EH (cell line): ENCODE data around the gene CTCFL.

ENCODE experiments used
- DNase-seq: peaks from one replicate; pipeline ENCODE4 v3.0.0-alpha.2; 2015; ENCODE audit warnings: low read depth

Gene CTCFL

DNA sequence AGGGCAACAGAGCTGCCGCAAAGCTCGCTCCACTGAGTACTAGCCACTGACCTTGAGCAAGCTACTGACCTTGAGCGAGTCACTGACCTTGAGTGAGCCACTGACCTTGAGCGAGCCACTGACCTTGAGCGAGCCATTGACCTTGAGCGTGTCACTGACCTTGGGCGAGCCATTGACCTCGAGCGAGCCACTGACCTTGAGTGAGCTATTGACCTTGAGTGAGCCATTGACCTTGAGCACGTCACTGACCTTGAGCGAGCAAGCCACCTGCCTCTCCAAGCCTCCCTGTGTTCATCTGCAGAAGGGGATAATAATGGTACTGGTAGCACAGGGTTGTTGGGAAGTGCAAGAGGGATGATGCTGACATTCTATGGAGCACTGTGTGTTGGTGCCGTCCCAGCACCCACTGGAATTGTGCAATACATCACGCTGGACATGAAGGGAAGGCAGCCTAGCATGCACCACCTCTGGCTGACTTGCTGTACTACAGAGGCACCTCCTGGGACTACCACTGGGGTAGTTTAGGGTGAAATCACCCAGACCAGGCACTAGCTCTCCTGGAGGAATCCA lies 60.2 kb downstream of the CTCFL start:
- DNase-seq: peak; percentile 18

DNA sequence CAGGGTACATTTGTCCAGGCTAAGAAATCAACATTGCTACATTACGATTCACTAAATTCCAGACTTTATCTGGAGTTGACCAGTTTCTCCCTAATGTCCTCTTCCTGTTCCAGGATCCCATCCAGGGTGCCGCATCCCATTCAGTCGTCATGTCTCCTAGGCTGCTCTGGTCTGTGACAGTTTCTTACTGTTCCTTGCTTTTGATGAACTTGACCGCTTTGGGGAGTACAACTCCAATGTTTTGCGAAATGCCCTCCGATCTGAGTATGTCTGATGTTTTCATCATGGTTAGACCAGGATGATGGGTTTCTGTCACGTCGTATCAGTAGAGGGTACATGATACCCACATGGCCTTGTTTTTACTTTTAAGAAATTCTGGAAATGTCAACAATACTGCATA lies 62.2 kb downstream of the CTCFL start:
- DNase-seq: no peak

DNA sequence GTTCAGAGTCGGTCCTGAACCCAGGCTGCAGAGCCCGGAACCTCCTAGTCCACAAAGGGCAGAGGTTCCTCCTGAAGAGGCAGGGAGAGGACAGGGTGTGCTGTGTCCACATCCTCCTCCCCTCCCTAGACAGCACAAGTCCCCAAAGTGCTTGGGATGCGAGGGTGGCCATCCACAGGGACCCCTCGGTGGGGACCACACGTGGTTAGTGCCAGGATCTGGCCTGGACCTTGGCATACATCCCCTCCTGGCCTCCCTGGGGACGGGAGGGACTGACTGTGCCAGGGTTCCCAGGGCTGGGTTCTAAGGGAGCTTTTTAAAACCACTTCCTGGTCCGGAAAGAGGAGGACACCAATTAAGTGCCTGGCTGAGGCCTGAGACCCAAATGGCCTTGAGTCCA lies 63.2 kb downstream of the CTCFL start:
- DNase-seq: no peak

DNA sequence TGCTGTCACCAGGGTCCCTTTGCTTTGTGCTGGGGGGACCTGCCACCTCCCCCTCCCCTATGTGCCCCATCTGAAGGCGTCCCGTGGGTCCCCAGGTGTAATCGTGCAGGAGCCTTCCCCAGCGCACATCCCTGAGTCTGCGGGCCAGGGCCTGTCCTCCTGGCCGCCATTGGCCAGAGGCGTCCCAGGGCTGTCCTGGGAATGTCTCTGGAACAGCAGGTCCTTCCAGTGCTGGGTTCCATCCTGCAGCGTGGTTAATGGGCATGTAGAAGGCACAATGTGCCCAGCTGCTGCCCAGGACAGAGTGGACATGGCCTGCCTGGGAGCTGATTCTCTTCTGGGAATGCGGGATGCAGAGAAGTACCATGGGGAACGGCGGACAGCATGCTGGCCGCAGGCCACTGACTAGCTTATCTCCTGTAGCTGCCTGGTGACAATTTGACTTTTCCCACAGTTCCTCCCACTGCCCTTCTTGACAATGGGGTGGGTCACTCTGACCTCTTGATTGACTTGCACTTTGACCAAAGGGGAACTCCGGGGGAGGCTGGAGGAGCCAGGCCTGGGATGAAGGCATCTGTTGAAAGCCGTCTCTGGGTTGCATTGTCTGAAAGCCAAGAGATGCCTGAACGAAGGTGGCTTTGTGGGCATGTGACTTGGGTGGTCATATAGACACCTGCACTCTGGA lies 64.0 kb downstream of the CTCFL start:
- no peak for DNase-seq

DNA sequence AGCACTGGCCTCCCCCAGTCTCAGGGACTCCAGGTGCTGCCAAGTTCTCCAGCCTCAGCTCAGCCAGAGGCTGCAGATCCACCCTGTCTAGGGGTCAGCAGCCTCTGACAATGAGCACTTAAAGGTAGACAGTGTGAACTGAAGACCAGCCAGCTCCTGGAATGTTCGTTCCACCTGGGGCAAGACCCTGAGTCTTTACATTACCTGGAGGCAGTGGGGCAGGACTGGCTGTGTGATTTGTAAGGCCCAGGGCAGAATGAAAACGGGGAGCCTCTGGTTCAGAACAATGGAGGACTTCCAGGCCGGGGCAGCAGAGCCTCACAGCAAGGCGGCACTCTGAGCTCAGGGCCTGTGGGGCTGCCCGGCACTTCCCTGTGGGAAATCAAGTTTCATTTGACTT lies 65.0 kb downstream of the CTCFL start:
- no peak for DNase-seq

DNA sequence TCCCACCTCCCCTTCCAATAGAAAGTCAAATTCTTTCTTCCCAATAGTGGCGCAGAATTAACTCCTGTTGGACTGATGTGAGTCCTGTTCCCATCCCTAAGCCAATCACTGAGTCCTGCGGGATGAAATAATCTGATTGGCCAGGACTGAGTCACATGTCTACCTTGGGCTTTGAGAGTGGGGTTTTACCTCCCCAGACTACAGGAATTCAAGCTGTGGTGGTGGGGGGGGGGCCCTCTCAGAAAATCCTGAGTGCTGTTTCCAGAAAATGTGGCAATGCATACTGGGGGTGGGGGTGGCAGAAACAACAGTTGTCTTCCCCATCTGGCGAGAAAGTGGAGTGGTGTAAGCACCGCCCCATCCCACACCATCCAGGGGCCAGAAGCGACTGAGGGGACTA lies 65.7 kb downstream of the CTCFL start:
- no peak for DNase-seq

DNA sequence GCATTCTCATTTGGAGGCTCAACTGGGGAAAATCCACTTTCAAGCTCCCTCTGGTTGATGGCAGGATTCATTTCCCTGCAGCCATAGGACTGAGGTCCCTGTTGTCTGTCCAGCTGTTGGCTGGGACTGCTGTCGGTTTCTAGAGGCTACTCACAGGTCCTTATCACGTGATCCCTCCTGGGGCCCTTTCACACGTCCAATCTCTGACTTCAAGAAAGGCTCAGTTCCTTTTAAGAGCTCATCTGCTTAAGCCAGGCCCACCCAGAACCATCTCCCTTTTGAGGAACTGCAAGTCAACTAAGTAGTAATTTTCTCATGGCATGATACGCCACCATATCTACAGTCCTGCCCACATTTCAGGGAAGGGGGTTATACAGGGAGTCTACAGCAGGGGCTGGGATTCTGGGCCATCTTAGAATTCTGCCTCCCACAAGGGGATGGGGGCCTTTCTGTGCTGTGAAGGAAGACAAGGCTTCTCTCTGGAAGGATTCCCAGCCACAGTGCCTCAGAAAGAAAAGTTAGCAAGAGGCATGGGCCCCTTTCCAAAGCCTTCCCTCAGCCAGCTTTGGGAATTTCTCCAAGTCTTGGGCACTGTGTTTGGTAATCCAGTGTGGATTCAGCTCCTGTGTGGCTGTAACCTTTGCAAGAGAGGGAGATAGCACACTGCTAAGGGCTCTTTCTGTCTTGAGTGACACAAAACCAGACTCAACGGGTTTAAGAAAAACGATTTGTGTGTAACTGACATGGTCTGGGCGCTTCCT lies 66.4 kb downstream of the CTCFL start:
- no peak for DNase-seq

DNA sequence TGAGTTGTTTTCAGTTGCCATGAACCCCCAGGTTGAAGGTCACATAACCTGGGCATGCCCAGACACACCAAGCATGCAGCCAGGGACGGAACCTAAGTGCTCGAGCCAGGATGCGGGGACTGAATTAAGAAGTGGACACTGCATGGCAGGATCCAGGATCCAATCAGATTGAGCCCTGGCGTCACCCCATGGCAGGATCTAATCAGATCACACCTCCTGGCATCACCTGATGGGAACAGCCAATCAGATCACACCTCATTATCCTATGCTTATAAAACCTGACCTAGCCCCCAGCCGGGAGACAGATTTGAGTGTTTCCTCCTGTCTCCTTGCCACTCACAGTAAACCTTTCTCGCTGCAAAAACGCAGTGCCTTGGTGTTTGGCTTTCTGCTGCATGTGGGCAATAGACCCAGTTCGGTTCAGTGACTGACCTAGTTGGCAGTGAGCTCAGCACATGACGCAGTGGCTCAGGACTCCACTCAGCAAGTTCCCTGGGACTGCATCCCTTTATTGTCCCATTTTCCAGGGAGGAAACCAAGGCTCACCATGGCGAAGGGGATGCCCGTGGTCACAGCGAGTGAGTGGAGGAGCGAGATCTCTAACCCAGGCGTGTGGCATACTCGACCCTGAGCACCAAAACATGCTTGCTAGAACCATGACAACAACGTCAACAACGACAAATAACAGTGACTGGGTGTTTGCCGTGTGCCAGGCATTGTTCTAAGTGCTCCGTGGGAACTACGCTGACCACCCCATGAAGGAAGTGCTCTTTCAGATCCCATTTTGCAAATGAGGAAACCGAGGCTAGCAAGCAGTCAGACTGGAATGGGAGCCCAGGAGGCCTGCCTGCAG lies 67.5 kb downstream of the CTCFL start:
- DNase-seq: no peak

DNA sequence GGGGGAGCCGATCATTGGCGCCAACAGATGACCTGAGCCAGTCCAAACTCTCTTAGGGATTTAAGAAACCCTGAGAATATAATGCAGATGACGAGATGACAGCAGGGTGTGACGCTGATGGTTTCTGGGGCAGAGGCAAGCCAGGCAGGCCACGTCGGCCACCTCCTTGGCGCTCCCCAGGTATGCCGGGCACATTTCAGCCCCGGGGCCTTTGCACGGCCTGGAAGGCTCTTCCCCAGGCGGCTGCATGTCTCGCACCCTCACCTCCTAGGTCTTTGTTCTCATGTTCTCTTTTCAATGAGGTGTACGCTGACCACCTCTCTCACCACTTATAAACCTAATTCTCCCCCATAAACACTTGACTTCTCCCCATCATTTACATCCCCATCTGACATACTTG lies 68.8 kb downstream of the CTCFL start:
- no peak for DNase-seq

DNA sequence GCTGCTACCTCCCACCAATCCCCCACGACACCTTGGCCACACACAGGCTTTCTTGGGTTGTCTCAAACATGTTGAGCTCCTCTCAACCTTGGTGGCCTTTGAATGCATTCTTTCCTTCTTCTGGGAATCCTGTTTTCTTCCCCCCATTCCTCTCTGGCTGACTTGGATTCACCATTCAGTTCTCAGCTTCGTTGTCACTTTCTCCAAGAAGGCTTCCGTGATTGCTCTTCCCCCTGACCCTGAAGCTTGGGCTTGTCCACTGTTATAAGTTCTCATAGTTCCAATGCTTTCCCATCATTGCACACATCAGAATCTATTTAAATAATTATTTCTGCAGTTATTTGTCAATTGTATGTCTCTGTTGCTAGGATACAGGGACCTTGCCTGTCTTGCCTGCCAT lies 69.6 kb downstream of the CTCFL start:
- DNase-seq: no peak

DNA sequence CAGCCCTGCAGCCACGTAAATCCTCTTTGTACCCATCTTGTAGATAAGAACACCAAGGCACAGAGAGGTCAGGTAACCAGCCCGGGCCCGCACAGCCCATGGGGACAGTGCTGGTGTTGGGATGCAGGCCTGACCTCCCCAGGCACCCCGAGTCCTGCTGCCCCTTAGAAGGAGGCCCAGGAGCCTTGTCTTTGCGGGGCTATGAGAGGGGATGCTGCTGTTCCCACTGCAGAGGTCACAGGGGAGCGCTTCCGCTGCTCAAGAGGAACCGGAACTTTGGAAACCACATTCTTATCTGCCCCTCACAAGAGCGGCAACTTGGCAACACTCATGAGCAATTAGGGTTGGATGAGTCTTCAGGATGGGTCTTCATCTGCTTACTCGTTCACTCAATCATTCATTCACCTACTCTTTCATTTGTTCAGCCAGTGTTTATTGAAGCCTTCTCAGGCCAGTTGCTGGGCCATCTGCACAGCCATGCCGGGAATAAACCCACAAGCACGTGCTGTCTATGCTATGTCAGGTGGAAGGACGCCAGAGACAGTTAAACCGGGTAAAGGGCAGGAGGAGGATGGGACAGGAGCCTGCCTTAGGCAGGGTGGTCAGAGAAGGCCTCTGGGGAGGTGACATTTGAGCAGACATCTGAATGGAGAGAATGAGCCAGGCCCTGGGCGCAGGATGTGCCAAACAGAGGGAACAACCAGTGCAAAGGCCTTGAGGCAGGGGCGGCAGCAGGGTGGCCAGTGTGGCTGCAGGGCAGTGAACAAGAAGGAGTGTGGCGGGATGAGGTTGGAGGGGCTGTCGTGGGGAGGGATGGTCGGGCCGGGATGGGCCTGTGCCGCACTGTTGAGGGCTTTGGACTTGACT lies 72.9 kb downstream of the CTCFL start:
- no peak for DNase-seq

DNA sequence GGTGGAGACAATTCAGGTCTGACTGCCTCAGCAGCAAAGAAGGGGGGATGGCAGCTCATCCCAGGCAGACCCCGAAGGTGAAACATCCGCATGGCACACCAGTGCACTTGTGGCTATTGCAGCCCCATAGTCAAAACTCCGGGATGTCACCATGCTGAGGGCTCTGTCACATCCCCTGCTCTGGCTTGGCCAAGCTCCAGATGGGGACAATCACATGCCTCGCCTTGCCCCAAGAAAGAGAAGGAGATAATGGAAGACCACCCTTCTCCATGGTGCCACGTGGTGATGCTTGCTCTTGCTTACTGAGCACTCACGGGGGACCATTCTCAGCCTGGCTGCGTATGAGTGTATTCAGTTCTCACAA lies 73.5 kb downstream of the CTCFL start:
- DNase-seq: no peak

DNA sequence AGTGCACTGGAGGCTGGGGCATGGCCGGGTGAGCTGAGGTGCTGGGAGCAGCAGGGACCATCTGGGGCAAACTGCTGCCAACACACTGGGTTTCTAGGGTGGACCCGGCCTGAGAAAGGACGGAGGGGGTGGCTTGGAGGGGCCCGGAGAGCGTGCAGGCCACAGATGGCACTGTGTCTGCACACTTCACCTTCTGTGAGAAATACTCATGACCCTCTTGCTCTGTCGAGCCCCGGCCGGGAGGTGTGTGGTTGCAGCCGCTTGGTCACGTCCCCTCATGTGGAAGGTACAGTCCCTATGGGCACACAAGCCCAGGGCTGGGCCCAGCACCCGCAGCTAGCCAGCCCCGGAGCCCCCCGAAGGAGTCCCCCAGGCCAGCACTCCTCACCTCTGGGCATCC lies 74.0 kb downstream of the CTCFL start:
- DNase-seq: no peak

DNA sequence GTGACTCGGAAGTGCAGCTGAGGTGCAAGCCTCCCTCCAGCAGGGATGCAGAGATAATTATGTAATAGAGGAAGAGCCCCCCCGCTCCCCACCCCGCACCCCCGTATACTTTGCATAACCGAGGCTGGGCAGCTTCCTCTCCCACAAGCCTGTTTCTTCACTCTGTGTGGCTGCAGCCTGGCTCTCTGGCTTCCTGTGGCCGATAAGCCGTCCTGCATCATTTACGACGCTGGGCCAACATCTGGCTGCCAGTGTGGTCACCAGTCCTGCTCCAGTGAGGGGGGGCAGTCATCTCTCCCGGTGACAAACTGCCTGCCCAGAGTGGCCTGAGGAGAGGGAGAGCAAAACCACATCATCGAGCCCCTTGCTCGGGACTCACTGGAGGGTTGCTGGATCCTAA lies 74.5 kb downstream of the CTCFL start:
- DNase-seq: no peak

DNA sequence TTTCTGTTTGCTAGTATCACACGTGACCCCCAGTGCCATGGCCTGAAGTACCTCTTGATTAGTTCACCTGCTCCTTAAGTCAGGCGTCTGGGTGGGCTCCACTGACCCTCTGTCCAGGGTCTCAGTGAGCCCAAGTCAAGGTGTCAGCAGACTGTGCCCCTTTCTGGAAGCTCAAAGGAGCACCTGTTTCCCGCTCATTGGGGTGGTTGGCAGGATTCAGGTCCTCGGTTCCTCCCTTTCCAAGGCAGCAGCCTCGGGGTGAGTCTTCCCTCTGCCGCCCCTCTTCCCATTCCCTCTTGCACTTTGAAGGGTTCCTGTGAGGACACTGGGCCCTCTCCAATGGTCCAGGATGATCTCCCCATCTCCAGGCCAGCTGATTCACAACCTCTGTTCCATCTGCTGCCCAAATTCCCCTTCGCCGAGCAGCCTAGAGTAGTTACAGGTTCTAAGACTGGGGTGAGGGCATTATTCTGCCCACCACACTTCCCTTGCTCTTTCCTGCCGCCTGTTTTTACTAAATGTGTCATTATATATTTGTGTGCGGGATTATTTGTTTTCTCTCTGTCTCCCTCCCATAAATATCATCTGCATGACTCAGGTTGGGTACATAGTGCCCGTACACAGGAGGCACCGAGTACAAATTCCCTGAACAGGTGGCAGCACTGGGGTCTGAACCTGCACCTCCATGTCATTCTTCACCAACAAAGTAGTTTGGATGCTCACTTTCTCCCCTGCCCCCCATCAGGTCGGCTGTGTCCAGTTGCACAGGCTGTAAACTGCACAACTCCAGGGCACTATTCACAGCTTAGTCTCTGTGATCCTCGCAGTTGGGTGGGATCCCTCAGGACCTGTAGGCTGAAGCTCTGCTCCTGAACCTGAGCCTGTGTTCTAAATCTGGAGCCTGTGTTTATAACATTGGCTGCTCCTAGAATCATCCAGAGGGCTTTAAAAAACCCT lies 75.3 kb downstream of the CTCFL start:
- DNase-seq: no peak

DNA sequence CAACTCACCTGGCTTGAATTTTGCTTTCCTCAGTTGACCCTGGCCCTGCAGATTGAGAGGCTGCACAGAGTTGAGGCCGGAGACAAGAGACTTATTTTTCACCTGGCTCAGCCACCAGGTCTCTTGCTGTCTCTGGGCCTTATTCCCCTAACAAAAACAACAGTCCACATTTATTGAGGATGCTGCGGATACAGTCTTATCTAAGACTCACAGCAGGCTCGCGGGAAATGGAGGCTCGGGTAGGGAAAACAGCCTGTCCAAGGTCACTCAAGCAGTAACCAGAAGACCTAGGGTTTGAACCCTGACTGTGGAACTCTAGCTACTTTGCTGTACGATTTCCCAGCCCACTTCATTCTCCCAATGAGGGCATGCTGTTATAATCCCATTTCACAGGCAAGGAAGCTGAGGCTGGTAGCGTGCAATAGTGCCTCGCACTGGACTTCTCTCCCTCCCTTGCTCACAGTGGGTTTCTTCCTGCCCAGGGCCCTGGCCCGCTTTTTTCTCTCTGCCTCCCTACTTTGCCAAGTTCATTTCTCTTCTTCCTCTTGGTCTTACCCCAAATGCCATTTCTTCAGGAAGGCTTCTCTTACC lies 76.1 kb downstream of the CTCFL start:
- DNase-seq: no peak
